GM23248 (cell line): ENCODE data around the gene NHS. TPM values are rescaled to one million over a fixed set of nuclear protein-coding genes. Genes with fewer than 3 reads are reported as not detected.

ENCODE experiments used
- DNase-seq: peaks from one replicate; pipeline ENCODE4 v3.0.0-alpha.2; 2015
- H2AFZ ChIP-seq: fragments of 200-600 bp; sonication (generic); 2 replicates; pipeline ENCODE4 v1.6.1; 2016; ENCODE audit warnings: antibody characterized with exemption
- H3F3A ChIP-seq: fragments of 200-600 bp; sonication (generic); 2 replicates; pipeline ENCODE4 v1.6.1; 2016; ENCODE audit warnings: mild to moderate bottlenecking, antibody characterized with exemption, mixed run types; ENCODE audit not compliant: insufficient read depth
- H3K27ac ChIP-seq: fragments of 200-600 bp; sonication (generic); 2 replicates; pipeline ENCODE4 v1.5.1; 2016; ENCODE audit warnings: mild to moderate bottlenecking
- H3K27me3 ChIP-seq: fragments of 200-600 bp; sonication (generic); replicated peaks from 2 replicates; pipeline ENCODE4 v1.6.1; 2016; ENCODE audit warnings: mild to moderate bottlenecking; ENCODE audit not compliant: insufficient read depth
- H3K36me3 ChIP-seq: fragments of 200-600 bp; sonication (generic); 2 replicates; pipeline ENCODE4 v1.6.1; 2016; ENCODE audit warnings: low read depth, mild to moderate bottlenecking
- H3K4me1 ChIP-seq: fragments of 200-600 bp; sonication (generic); 2 replicates; pipeline ENCODE4 v1.6.1; 2016; ENCODE audit warnings: mild to moderate bottlenecking; ENCODE audit not compliant: insufficient read depth
- H3K4me2 ChIP-seq: fragments of 200-600 bp; sonication (generic); one replicate; pipeline ENCODE4 v1.6.1; 2016; ENCODE audit warnings: mild to moderate bottlenecking; ENCODE audit not compliant: unreplicated experiment
- H3K4me3 ChIP-seq: fragments of 200-600 bp; sonication (generic); 2 replicates; pipeline ENCODE4 v1.5.1; 2016; ENCODE audit warnings: mild to moderate bottlenecking
- H3K79me2 ChIP-seq: fragments of 200-600 bp; sonication (generic); 2 replicates; pipeline ENCODE4 v1.6.1; 2016; ENCODE audit warnings: mild to moderate bottlenecking; ENCODE audit not compliant: insufficient read depth
- H3K9ac ChIP-seq: fragments of 200-600 bp; sonication (generic); 2 replicates; pipeline ENCODE4 v1.6.1; 2016; ENCODE audit warnings: mild to moderate bottlenecking
- H3K9me2 ChIP-seq: fragments of 200-600 bp; sonication (generic); 2 replicates; pipeline ENCODE4 v1.6.1; 2016; ENCODE audit warnings: mixed run types, mild to moderate bottlenecking, moderate library complexity; ENCODE audit not compliant: insufficient read depth
- H3K9me3 ChIP-seq: fragments of 200-600 bp; sonication (generic); one replicate; pipeline ENCODE4 v1.6.1; 2017; ENCODE audit warnings: low read depth
- H4K20me1 ChIP-seq: fragments of 200-600 bp; sonication (generic); 2 replicates; pipeline ENCODE4 v1.6.0; 2016; ENCODE audit not compliant: insufficient read depth
- EZH2 ChIP-seq: fragments of 200-600 bp; sonication (generic); IDR thresholded peaks from 2 replicates; pipeline ENCODE4 v1.6.1; 2018; ENCODE audit warnings: antibody characterized with exemption, mild to moderate bottlenecking; ENCODE audit not compliant: insufficient read depth, poor library complexity, severe bottlenecking
- EZH2phosphoT487 ChIP-seq: fragments of 200-600 bp; sonication (generic); IDR thresholded peaks from 2 replicates; pipeline ENCODE4 v1.6.1; 2018; ENCODE audit warnings: antibody characterized with exemption, moderate library complexity, mild to moderate bottlenecking, low read depth; ENCODE audit not compliant: insufficient read depth
- WGBS, 2 experiments: methylation state at CpG; one replicate each; pipeline ENCODE4 v1.1.6; 2015 to 2017; ENCODE audit warnings: low lambda C conversion rate in 2 of 2, low coverage in 1 of 2; ENCODE audit errors: missing lambda C conversion rate in 2 of 2; 5-methylcytosine and 5-hydroxymethylcytosine counted together
- in situ Hi-C: fragments of 300-500 bp; cut with MboI; formaldehyde crosslinking; loops from 2 replicates; pipeline ENCODE4 v1.15.0; 2020
- polyA plus RNA-seq: library from polyadenylated mRNA; unstranded; fragments of >200 nt; fragmentation: Nextera tagmentation; extraction: Ambion mirVana; gene quantifications from 2 replicates; pipeline ENCODE4 v1.2.1, GENCODE V29; 2016
- total RNA-seq: library from RNA; depleted of rRNA; stranded (reverse); fragments of >200 nt; shearing (Covaris generic); gene quantifications from 2 replicates; pipeline ENCODE4 v1.2.3, GENCODE V29; 2014

Gene NHS
- total and polyA plus RNA-seq, 2 experiments from 2014 or later = 1.0 to 5.6 TPM

GRCh38 chrX:17629519-17629918 lies 254.5 kb downstream of the NHS start:
- H3K27ac ChIP-seq = no peak overlapping the region
- in situ Hi-C loops = no loop called here
- H3K79me2 ChIP-seq = peaks cover 6% of the 10 kb centered on the region; the same call in 1 of the 2 replicates
- no peaks in the 10 kb centered on the region for H3K27me3 ChIP-seq
- H3K4me2 ChIP-seq = no peak overlapping the region
- H3K9ac ChIP-seq = no peak overlapping the region
- no peaks in the 10 kb centered on the region for H3F3A ChIP-seq
- peaks cover 4% of the 10 kb centered on the region; the same call in 1 of the 2 replicates for H3K4me1 ChIP-seq
- DNase-seq = no peak
- no peaks in the 10 kb centered on the region for H3K9me2 ChIP-seq
- H3K9me3 ChIP-seq = no peaks in the 10 kb centered on the region
- 91 to 100% methylated on average over 1 of the region's 1 CpG for WGBS, 2 experiments
- no peak overlapping the region for H2AFZ ChIP-seq
- TF ChIP-seq EZH2 (no peak), EZH2phosphoT487 (no peak)
- no peaks in the 10 kb centered on the region for H3K36me3 ChIP-seq
- H4K20me1 ChIP-seq = no peaks in the 10 kb centered on the region
- no peak overlapping the region for H3K4me3 ChIP-seq

GRCh38 chrX:17631647-17632046 lies 256.6 kb downstream of the NHS start:
- Histone ChIP-seq H3K9me3 (no peaks in the 10 kb centered on the region), H2AFZ (no peak overlapping the region), H3K4me2 (no peak overlapping the region), H3K4me3 (no peak overlapping the region), H3K27ac (no peak overlapping the region), H3K9me2 (no peaks in the 10 kb centered on the region), H3K9ac (no peak overlapping the region), H3K27me3 (no peaks in the 10 kb centered on the region), H3F3A (no peaks in the 10 kb centered on the region), H3K4me1 (peaks cover 4% of the 10 kb centered on the region; the same call in 1 of the 2 replicates), H3K36me3 (no peaks in the 10 kb centered on the region), H3K79me2 (peaks cover 6% of the 10 kb centered on the region; the same call in 1 of the 2 replicates), H4K20me1 (no peaks in the 10 kb centered on the region)
- in situ Hi-C loops = no loop called here
- no peak for DNase-seq
- WGBS, 2 experiments = 100% methylated on average over 3 of the region's 3 CpGs
- no peak for TF ChIP-seq EZH2phosphoT487

GRCh38 chrX:17632942-17633341 lies 257.9 kb downstream of the NHS start:
- Histone ChIP-seq H3K4me1 (peaks cover 4% of the 10 kb centered on the region; the same call in 1 of the 2 replicates), H3K27ac (peak overlapping the region; percentile 53; the same call in 1 of the 2 replicates), H3F3A (no peaks in the 10 kb centered on the region), H3K9ac (peak overlapping the region; percentile 66), H3K27me3 (no peaks in the 10 kb centered on the region), H3K36me3 (no peaks in the 10 kb centered on the region), H3K4me2 (peak overlapping the region; percentile 58), H4K20me1 (no peaks in the 10 kb centered on the region), H3K9me2 (no peaks in the 10 kb centered on the region), H3K9me3 (no peaks in the 10 kb centered on the region), H2AFZ (peak overlapping the region; percentile 70), H3K4me3 (peak overlapping the region; percentile 59), H3K79me2 (peaks cover 6% of the 10 kb centered on the region; the same call in 1 of the 2 replicates)
- in situ Hi-C loops = no loop called here
- 19 to 25% methylated on average over 3 of the region's 3 CpGs for WGBS, 2 experiments
- TF ChIP-seq EZH2 (no peak), EZH2phosphoT487 (no peak)
- peak; percentile 50 for DNase-seq

GRCh38 chrX:17633546-17633945 lies 258.5 kb downstream of the NHS start:
- Histone ChIP-seq H3K9me3 (no peaks in the 10 kb centered on the region), H3K4me1 (peaks cover 4% of the 10 kb centered on the region; the same call in 1 of the 2 replicates), H3K27me3 (no peaks in the 10 kb centered on the region), H3K9me2 (no peaks in the 10 kb centered on the region), H3K4me2 (peak overlapping the region; percentile 58), H3K27ac (peak overlapping the region; percentile 53; the same call in 1 of the 2 replicates), H3K79me2 (peaks cover 6% of the 10 kb centered on the region; the same call in 1 of the 2 replicates), H3K9ac (peak overlapping the region; percentile 66), H2AFZ (peak overlapping the region; percentile 70), H4K20me1 (no peaks in the 10 kb centered on the region), H3K4me3 (peak overlapping the region; percentile 59), H3K36me3 (no peaks in the 10 kb centered on the region), H3F3A (no peaks in the 10 kb centered on the region)
- in situ Hi-C loops = no loop called here
- no peak for TF ChIP-seq EZH2phosphoT487
- TF ChIP-seq EZH2 = no peak
- DNase-seq = no peak
- WGBS, 2 experiments = 79 to 82% methylated on average over 2 of the region's 2 CpGs
